NCI-H187 (cell line): ENCODE measurements around the gene RNU1-2.
A peak's percentile ranks its signal among the peaks of the same experiment; 100 is the strongest.
"Not testable (repeated sequence)": the region's sequence is repeated elsewhere in the genome, so short reads cannot be mapped to it uniquely, and the experiment has no call there.

Source experiments
- DNase-seq, 2 experiments: peaks; one replicate each; lab custom pipeline; 2025; lab: John Stamatoyannopoulos, UW

The RNU1-2 gene

GRCh38 chr1:16888860-16889816 lies 6.6 kb upstream of the RNU1-2 start:
- DNase-seq: no peak

GRCh38 chr1:16890539-16891021 lies 5.2 kb upstream of the RNU1-2 start:
- DNase-seq: not testable (repeated sequence)

DNA sequence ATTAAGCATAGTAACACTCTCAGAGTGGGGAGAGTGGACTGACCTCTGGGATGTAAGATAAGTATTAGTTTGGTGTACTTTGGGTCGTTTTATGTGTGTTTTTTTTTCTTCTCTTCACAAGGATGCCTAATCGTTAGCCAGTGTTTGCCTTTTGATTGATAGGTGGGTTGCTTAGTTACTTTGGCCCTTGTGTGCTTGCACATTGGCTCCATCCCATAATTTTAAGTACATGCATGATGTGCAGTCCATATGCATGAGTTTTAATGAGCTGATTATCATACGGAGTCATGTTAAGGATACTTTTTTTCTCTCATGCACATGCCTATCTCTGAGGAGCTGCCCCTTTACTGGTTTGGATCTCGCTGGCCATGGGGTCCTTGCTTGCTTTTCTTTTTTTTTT lies 4.7 kb upstream of the RNU1-2 start:
- not testable (repeated sequence) for DNase-seq

- DNase-seq: not testable (repeated sequence)
These were observed 2.7 kb upstream of the RNU1-2 start for GRCh38 chr1:16892978-16893525.

DNA sequence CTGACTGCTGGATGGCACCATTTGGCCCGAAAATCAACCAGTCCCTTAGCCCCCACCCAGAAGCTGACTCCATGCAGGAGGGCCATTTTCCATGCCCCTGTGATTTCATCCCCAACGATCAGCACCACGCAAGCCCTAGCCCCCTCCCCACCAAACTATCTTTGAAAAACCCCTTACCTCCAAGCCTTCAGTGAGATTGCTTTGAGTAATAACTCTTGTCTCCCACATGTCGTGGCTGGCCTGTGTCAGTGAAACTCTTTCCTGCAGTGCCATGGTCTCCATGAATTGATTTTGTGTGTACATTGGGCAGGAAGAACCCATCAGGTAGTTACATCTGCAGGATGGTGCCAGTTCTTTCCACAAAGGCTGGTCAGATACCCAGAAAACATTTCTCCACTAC lies 2.0 kb upstream of the RNU1-2 start:
- DNase-seq: not testable (repeated sequence)

DNA sequence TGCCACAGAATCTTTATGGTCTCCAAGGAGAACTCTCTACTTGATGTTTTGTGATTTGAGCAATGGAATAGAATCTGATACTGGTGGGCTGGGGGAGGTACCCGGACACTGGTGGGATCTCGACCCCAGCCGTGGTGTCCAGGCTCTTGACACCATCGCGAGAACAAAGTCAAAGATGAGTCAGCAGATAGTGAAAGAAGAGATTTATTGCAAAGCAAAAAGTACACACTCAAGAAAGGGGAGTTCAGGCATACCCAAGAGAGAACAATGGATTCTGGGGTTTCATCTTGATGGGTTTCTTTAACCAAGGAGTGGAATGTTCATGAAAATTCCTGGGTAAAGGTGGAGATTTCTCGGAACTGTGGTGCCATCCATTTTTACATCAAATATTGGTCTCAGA lies 1.4 kb upstream of the RNU1-2 start:
- not testable (repeated sequence) for DNase-seq

DNA sequence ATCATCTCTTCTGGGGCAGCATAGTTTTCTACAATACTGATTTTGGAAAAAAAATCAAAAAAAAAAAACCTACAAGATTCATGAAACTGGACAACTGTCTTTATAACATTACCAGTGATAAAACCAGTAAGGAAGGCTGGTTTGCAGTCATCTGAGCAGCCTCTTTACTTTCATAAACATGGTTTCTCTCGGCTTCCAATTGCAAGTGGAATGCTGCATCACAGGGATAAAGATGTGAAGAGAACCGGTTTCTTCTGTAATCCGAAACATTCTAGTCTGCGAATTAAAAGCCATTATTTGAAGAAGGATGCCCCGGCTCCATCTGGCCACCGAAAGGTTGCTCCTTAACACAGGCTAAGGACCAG lies 565 bp upstream of the RNU1-2 start:
- not testable (repeated sequence) for DNase-seq

GRCh38 chr1:16896316-16897055 lies 706 bp downstream of the RNU1-2 start:
- peak in 1 of 2 experiments; percentile 60 for DNase-seq

GRCh38 chr1:16897653-16898052 lies 1.9 kb downstream of the RNU1-2 start:
- not testable (repeated sequence) for DNase-seq

- not testable (repeated sequence) for DNase-seq
These were observed 2.5 kb downstream of the RNU1-2 start for GRCh38 chr1:16898298-16898697.

- not testable (repeated sequence) for DNase-seq
These were observed 3.2 kb downstream of the RNU1-2 start for GRCh38 chr1:16899020-16899419.

DNA sequence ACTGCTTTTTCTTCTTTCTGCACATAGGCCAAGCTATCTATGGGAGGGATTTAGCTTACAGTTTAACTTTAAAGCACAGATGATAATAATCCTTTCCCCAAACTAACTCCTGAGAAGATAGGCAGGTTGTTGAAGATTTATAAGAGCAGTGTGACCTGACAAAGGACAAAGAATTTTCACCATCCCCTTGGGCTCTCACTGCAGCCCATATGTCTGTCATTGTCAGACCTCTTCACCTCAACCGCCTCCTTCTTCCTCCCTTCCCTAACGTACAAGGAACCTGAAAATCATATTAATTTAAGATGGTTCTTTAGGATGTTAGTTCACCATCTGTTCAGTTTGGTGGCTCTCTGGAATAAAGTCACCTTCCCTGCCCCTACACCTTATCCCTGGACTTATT lies 5.0 kb downstream of the RNU1-2 start:
- no peak for DNase-seq

- DNase-seq: not testable (repeated sequence)
These were observed 5.6 kb downstream of the RNU1-2 start for GRCh38 chr1:16901371-16901770.

GRCh38 chr1:16903054-16903453 lies 7.3 kb downstream of the RNU1-2 start:
- no peak for DNase-seq

- no peak for DNase-seq
These were observed 7.6 kb downstream of the RNU1-2 start for GRCh38 chr1:16903458-16903796.

DNA sequence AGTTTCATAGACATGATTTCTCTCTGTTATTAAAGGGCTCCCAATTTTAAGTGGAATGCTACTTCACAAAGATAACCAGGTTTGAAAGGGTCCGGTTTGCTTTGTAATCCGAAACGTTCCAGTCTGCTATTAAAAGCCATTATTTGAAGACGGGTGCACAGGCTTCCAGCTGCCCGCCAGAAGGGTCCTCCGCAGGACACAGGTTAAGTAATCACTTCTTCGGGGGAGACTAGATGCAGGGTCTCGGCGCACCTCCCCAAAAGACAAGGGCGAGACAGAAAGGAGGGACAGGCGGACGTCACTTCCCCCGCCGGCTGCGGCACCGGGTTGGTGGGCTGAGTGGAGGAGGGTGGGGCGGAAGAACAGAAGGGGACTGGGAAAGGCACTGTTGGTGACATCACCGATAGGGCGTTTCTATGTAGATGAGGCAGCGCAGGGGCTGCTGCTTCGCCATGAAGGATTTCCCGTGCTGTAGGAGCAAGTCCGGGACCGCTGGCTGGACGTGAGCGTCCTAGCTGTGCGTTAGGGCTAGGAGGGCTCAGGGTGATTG lies 8.9 kb downstream of the RNU1-2 start:
- peak; percentile 96 for DNase-seq

DNA sequence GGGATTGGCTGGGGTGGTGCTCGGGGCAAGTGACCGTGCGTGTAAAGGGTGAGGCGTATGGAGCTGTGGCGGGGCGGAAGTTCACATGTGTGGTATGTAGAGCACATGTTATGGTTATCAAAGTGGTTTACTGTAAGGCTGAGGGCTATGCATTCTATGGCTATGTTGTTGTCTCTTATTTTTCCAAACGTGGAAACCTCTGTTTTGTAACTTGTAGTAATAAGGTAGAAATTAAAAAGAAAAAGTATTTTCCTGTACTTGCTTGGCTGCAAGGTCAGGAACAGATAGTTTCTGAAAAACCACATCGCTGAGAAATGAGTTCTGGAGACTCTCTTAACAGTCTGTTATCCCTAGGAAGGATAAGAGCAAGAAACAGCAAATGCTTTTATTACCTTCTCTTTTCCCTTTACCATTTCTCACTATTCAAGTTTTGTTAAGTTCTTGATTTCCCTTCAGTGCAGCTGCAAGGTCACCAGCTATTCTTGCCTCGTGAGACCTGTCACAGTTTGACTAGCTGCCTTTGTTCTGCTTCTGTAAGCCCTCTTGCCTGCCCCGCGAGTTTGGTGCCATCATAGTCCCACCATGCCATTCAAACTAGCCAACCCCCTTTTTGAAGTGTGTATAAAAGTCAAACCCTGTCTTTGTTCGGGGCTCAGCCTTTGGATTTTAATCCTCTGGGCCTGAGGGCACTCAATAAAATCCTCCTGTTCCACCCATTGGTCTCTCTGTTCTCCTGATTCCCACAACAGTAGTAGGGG lies 9.5 kb downstream of the RNU1-2 start:
- DNase-seq: peak in 1 of 2 experiments; percentile 88

GRCh38 chr1:16905868-16906702 lies 10.3 kb downstream of the RNU1-2 start:
- DNase-seq: no peak

- DNase-seq: no peak
These were observed 11.1 kb downstream of the RNU1-2 start for GRCh38 chr1:16906873-16907272.

- DNase-seq: no peak
These were observed 12.3 kb downstream of the RNU1-2 start for GRCh38 chr1:16907870-16908758.
